Colonic mucosa (tissue), 4 donors: ENCODE results near the gene GPATCH4. TPM values are rescaled to one million over a fixed set of nuclear protein-coding genes. Genes with fewer than 3 reads are reported as not detected.
A peak's percentile ranks its signal among the peaks of the same experiment; 100 is the strongest.

Experiments used
- DNase-seq: peaks from one replicate; pipeline ENCODE4 v3.0.0-alpha.2; 2020
- H3K27ac ChIP-seq: fragments of 200-600 bp; one replicate; pipeline ENCODE4 v1.8.0; 2021
- H3K27me3 ChIP-seq: fragments of 200-600 bp; one replicate; pipeline ENCODE4 v1.8.0; 2021
- H3K36me3 ChIP-seq: fragments of 200-600 bp; one replicate; pipeline ENCODE4 v1.8.0; 2021
- H3K4me1 ChIP-seq: fragments of 200-600 bp; one replicate; pipeline ENCODE4 v1.8.0; 2021; ENCODE audit warnings: mild to moderate bottlenecking
- H3K4me3 ChIP-seq: fragments of 200-600 bp; one replicate; pipeline ENCODE4 v1.8.0; 2021
- H3K9ac ChIP-seq, 2 donors: one replicate each; pipeline ENCODE4 v1.7.0; 2013; ENCODE audit warnings: control low read depth in 2 of 2, low read depth in 2 of 2, low read length in 2 of 2
- H3K9me3 ChIP-seq: fragments of 200-600 bp; one replicate; pipeline ENCODE4 v1.8.0; 2021
- CTCF ChIP-seq: fragments of 200-600 bp; IDR thresholded peaks from one replicate; pipeline ENCODE4 v1.8.0; 2022; ENCODE audit warnings: antibody characterized with exemption, mild to moderate bottlenecking
- intact Hi-C: fragments of 100-400 bp; cut with DNase I; formaldehyde crosslinking; loops from one replicate; pipeline ENCODE4 v1.14.1; 2022
- total RNA-seq, 2 donors: library from RNA; stranded (reverse); fragmentation: NEBNext Ultra II Directional in 1 of 2; extraction: Animal tissue kit (Norgen Biotek cat#: 25700) in 1 of 2; gene quantifications; one replicate each; pipeline ENCODE4 v1.2.1, GENCODE V29; 2021
- donor health status: healthy.
- donor health status: DM: no; HTN: no; CAD: no.
- donor health status: DM: no; HTN: no; CAD: no.

The GPATCH4 gene
- total RNA-seq, 2 donors from 2014 or later, result 12.3 to 31.3 TPM

GRCh38 chr1:156595016-156595415 is 6.3 kb downstream of the GPATCH4 start:
- Histone ChIP-seq H3K36me3 (no peaks in the 10 kb centered on the region), H3K9ac (no peak overlapping the region), H3K4me1 (no peaks in the 10 kb centered on the region), H3K27me3 (no peaks in the 10 kb centered on the region), H3K9me3 (no peaks in the 10 kb centered on the region), H3K27ac (no peak overlapping the region), H3K4me3 (no peak overlapping the region)
- intact Hi-C loops, result no loop called here
- no peak for TF ChIP-seq CTCF
- DNase-seq, result no peak

GRCh38 chr1:156594190-156594589 is 7.1 kb downstream of the GPATCH4 start:
- Histone ChIP-seq H3K4me1 (no peaks in the 10 kb centered on the region), H3K36me3 (no peaks in the 10 kb centered on the region), H3K9ac (no peak overlapping the region), H3K9me3 (no peaks in the 10 kb centered on the region), H3K4me3 (no peak overlapping the region), H3K27me3 (no peaks in the 10 kb centered on the region), H3K27ac (no peak overlapping the region)
- DNase-seq, result no peak
- intact Hi-C loops, result no loop called here
- TF ChIP-seq CTCF, result no peak

GRCh38 chr1:156593661-156593989 is 7.7 kb downstream of the GPATCH4 start:
- Histone ChIP-seq H3K36me3 (no peaks in the 10 kb centered on the region), H3K4me1 (no peaks in the 10 kb centered on the region), H3K9me3 (no peaks in the 10 kb centered on the region), H3K4me3 (no peak overlapping the region), H3K27me3 (no peaks in the 10 kb centered on the region), H3K27ac (no peak overlapping the region), H3K9ac (no peak overlapping the region)
- TF ChIP-seq CTCF, result no peak
- intact Hi-C loops, result no loop called here
- DNase-seq, result no peak

GRCh38 chr1:156592910-156593660 is 8.2 kb downstream of the GPATCH4 start:
- no peak for TF ChIP-seq CTCF
- DNase-seq, result no peak
- Histone ChIP-seq H3K9me3 (no peaks in the 10 kb centered on the region), H3K27ac (no peak overlapping the region), H3K9ac (no peak overlapping the region), H3K27me3 (no peaks in the 10 kb centered on the region), H3K4me3 (no peak overlapping the region), H3K36me3 (no peaks in the 10 kb centered on the region), H3K4me1 (no peaks in the 10 kb centered on the region)
- intact Hi-C loops, result no loop called here

- H3K27me3 ChIP-seq, result no peaks in the 10 kb centered on the region
- intact Hi-C loops, result no loop called here
- no peak for TF ChIP-seq CTCF
- H3K9ac ChIP-seq, result peak overlapping the region; percentile 72 to 89
- no peak for DNase-seq
- H3K27ac ChIP-seq, result peak overlapping the region; percentile 84
- no peaks in the 10 kb centered on the region for H3K9me3 ChIP-seq
- H3K4me3 ChIP-seq, result peak overlapping the region; percentile 56
- no peaks in the 10 kb centered on the region for H3K36me3 ChIP-seq
- no peaks in the 10 kb centered on the region for H3K4me1 ChIP-seq
These were observed 8.9 kb downstream of the GPATCH4 start for GRCh38 chr1:156592158-156592909.
